ENCODE results near the gene DPP10.

DNA sequence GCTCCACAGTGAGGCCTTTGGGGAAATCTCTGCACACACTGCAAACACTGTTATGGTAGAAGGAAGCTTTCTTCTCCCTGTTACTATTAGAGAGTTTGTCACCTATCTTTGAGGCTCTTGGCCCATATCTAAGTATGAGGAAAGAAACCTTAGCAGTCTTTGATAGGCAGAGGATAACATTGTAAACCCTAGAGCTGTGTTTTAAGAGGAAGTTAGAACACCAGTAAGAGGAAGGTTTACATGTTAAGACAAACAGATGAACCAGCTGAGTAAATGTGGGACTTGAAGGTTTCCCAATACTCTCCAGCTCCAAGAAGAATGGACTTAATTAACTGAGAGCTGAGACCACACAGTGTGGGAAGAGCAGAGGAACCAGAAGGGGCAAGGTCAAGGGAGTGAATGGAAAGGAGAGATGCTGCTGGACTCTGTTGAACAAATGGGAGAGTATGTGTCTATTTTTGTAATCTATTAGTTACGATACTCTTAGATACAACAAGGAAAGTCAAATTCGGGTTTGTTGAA is 257.0 kb downstream of the DPP10 start:
- TF ChIP-seq, protein P1, sequence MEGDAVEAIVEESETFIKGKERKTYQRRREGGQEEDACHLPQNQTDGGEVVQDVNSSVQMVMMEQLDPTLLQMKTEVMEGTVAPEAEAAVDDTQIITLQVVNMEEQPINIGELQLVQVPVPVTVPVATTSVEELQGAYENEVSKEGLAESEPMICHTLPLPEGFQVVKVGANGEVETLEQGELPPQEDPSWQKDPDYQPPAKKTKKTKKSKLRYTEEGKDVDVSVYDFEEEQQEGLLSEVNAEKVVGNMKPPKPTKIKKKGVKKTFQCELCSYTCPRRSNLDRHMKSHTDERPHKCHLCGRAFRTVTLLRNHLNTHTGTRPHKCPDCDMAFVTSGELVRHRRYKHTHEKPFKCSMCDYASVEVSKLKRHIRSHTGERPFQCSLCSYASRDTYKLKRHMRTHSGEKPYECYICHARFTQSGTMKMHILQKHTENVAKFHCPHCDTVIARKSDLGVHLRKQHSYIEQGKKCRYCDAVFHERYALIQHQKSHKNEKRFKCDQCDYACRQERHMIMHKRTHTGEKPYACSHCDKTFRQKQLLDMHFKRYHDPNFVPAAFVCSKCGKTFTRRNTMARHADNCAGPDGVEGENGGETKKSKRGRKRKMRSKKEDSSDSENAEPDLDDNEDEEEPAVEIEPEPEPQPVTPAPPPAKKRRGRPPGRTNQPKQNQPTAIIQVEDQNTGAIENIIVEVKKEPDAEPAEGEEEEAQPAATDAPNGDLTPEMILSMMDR (IDR thresholded peaks at IDR 0.05; ENCODE audit: low read length): no peak
- no peak for TF ChIP-seq EZH2 (IDR thresholded peaks at IDR 0.05; ENCODE audit: borderline replicate concordance, low read length)

Data from OCI-LY1 (cell line).